WTC11 (cell line): ENCODE results near the gene NCBP2.

Source experiments
- CTCF ChIP-seq: fragments of 200-600 bp; IDR thresholded peaks from 2 replicates; pipeline ENCODE4 v1.8.0; 2022; ENCODE audit warnings: antibody characterized with exemption
- ELF4 ChIP-seq: sonication (generic); formaldehyde crosslinking; IDR thresholded peaks from 2 replicates; pipeline ENCODE4 v1.8.1; 2022; ENCODE audit warnings: low read depth, mild to moderate bottlenecking, moderate library complexity, missing genetic modification reagents

GRCh38 chr3:196902296-196902695 lies 40.0 kb downstream of the NCBP2 start:
- TF ChIP-seq CTCF (no peak), ELF4 (CRISPR knock-in tag) (no peak)
